ENCODE results near the gene UBE2L6. TPM values are rescaled to one million over a fixed set of nuclear protein-coding genes. Genes with fewer than 3 reads are reported as not detected.

The UBE2L6 gene
- total RNA-seq, 1 experiment from 2014 or later = 20.1 TPM

- peak; percentile 93 for DNase-seq (ENCODE audit: extremely low read depth, low read depth)
Observed at GRCh38 chr11:57530596-57531507, 36.6 kb downstream of the UBE2L6 start, which contains the start of gene TIMM10. TSS of gene TIMM10 (minus strand) at chr11:57530754. CDS start at chr11:57530189, 565 bp downstream.

DNA sequence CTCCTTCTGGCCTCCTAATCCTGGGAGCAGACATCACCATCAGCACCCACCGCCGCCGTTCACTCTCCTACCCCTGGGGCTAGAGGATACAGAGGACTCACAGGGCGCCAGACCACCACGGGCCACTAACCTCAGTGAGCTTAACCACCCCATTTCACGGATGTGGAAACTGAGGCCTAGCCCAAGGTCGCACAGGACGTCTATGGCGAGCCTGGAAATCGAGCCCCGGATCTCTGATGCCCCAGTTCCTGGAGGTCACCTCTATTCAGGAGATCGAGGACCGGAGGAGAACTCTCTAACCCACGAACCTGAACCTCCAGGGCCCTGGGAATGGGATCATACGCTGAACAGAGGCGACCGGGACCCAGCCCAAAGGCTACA lies 37.3 kb downstream of the UBE2L6 start:
- DNase-seq (ENCODE audit: extremely low read depth, low read depth) = no peak

- DNase-seq (ENCODE audit: extremely low read depth, low read depth) = no peak
Observed at GRCh38 chr11:57529012-57529411, 38.5 kb downstream of the UBE2L6 start.

- peak; percentile 47 for DNase-seq (ENCODE audit: extremely low read depth, low read depth)
Observed at GRCh38 chr11:57527056-57527631, 40.3 kb downstream of the UBE2L6 start.

DNA sequence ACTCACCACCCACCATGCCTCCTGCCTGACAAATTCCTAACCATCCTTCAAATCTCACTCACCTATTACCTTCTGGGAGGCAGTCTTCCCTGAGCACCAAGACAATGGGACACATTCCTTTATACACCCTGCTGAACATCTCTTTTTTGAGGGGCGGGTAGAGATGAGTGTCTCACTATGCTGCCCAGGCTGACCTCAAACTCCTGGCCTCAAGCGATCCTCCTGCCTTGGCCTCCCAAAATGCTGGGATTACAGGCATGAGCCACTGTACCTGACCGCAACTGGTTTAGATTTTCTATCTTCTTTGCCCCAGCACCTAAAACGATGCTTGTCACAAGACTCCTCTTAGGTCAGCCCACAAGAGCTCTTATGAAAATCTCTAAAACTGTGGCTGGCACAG lies 44.1 kb downstream of the UBE2L6 start:
- DNase-seq (ENCODE audit: extremely low read depth, low read depth) = no peak

DNA sequence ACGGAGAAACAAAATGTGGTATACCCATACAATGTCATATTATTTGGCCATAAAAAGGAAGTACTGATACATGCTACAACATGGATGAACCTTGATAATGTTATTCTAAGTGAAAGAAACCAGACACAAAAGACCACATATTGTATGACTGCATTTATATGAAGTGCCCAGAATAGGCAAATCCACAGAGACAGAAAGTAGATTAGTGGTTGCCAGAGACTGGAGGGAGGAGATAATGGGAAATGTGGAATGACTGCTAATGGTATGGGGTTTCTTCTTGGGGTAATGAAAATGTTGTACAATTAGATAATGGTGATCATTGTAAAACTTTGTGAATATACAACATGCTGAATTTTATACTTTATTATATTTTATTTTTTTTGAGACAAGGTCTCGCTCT lies 46.4 kb downstream of the UBE2L6 start:
- no peak for DNase-seq (ENCODE audit: extremely low read depth, low read depth)

DNA sequence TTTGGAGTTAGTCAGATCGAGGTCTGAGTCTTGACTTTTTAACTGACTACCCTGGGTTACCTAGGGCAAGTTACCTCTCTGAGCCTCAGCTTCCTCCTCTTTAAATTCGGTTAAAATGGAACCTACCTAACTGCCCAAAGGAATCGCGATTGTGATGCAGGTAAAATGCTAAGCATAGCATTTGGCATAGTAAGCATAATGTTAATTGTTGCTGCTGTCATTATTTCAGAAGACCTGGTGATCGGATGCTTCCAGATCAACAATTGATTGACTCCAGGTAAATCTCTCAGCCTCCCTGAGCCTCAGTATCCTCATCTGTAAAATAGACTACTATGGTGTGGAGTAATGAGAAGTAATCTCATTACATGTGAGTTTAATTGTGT lies 51.4 kb downstream of the UBE2L6 start:
- DNase-seq (ENCODE audit: extremely low read depth, low read depth) = no peak

DNA sequence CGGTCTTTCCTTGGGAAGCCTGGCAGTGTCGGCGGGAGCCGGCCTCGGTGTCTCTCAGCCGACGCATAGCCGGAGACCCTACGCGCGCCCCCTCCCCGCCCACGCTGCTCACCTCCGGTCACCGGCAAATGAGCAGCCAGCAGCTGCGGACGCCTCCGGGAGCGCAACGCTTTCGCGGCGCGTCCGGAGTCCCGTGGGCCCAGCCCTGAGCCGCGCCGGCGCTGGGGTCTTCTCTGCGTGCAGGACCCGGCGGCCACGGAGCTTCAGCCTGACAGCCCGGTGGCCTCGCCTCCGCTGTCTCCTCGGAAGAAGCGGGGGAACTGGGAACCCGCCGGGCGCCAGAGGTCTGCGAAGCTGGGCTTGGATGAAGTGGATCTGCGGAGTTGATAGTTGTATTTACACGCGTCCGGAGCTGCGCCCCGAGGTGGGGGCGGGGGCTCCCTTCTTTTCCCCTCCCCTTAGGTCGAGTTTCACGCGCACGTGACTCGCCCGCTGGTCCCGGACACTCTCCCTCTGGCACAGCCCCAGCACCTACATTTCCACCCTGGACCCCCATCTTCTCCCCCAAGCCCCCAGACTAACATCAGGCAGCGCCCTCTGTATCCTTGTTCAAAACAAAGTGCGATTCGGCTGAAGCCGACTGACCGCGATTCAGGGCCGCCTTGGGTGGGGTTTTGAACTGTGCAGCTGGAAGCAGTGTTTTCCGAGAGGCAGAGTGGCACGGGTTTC lies 52.0 kb downstream of the UBE2L6 start, which contains the start of gene SLC43A1:
SLC43A1 (minus strand) TSS at position 371 of the 729 bp plus-strand sequence. CDS start 1,591 bp downstream, outside the sequence.
- DNase-seq (ENCODE audit: extremely low read depth, low read depth) = no peak

GRCh38 chr11:57514538-57515331 lies 52.7 kb downstream of the UBE2L6 start:
- DNase-seq (ENCODE audit: extremely low read depth, low read depth) = no peak

GRCh38 chr11:57513911-57514537 lies 53.4 kb downstream of the UBE2L6 start:
- DNase-seq (ENCODE audit: extremely low read depth, low read depth) = no peak

GRCh38 chr11:57513452-57513795 lies 54.0 kb downstream of the UBE2L6 start:
- no peak for DNase-seq (ENCODE audit: extremely low read depth, low read depth)

DNA sequence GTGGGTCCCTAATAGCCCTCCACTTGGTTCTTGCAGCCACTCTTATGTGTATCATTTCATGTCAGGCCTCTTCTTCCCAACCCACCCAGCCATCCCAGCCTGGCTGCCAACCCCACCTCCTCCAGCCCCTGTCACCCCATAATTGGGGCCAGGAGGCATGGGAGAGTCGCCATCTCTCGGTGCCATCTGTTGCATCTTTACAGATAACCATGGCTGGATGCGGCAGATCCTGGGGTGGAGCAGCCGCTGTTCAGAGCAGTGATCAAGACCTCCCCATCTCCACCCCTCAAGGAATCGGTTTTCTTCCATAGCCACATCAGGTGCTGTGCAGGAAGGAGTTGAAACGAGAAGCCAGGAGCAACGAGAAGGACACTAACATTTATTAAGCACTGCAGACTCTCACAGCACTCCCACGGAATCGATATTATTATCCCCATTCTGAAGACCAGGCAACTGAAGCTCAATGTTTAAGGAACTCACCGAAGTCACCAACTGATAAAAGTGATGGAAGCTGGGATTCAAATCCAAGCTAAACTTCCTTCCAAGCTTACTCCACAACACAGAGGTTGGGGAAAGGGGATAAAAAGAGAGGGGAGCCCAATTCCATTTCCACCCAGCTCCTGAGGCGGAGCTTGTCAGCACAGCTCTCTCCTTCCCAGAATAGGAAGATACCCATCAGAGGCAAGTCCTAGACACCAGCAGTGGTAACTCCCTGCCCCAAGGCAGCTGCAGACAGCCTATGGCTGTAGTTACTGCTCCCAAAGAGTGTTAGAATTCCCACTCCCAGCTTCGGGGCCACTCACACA lies 54.6 kb downstream of the UBE2L6 start:
- DNase-seq (ENCODE audit: extremely low read depth, low read depth) = no peak

DNA sequence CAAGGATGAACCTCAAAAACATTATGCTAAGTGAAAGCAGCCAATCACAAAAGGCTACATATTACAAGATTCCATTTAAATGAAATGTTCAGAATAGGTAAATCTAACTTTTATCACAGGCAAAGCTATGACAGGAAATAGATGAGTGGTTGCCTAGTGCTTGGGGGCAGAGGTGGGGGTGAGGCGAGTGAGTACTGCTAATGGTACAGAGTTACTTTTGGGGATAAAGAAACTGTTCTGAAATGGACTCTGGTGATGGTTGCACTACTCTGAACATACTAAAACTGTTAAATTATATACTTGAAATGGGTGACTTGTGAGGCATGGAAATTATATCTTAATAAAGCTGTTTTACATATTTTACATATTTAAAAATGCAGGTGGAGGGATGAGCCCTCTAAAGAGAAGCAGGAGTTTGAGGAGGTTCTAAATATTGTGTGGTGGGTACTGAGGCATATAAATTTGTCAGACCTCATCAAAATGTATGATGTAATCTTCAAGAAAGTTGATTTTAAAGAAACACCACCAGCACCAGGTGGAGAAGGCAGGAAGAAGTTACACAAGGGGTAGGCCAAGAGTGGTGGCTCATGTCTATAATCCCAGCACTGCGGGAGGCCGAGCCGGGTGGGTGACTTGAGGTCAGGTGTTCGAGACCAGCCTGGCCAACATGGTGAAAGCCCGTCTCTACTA lies 55.6 kb downstream of the UBE2L6 start:
- no peak for DNase-seq (ENCODE audit: extremely low read depth, low read depth)

DNA sequence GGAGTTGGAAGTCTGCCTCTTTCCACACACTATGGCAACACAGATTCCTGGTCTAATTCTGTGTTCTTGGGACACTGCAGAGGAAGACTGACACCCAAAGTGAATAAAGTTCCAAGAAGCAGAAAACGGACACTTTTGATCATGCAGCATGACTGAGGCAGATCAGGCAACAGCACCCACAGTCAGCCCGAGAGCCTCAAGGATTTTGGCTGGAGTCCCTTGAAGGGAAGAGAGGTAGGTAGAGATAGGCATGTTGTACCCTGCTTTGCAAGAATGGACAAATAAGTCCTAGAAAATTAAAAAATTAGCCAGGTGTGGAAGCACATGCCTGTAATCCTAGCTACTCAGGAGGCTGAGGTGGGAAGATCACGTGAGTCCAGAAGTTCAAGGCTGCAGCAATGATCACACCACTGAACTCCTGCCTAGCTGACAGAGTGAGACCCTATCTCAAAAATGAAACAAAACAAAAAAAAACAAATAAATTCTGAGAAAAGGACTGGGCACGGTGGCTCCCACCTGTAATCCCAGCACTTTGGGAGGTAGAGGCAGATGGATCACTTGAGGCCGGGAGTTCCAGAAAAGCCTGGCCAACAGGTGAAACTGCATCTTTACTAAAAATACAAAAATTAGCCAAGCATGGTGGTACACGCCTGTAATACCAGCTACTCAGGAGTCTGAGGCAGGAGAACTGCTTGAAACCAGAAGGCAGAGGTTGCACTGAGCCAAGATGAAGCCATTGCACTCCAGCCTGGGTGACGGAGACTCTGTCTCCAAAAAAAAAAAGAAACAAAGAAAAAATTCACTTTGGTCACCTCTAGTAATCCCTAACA lies 58.9 kb downstream of the UBE2L6 start:
- DNase-seq (ENCODE audit: extremely low read depth, low read depth) = no peak

DNA sequence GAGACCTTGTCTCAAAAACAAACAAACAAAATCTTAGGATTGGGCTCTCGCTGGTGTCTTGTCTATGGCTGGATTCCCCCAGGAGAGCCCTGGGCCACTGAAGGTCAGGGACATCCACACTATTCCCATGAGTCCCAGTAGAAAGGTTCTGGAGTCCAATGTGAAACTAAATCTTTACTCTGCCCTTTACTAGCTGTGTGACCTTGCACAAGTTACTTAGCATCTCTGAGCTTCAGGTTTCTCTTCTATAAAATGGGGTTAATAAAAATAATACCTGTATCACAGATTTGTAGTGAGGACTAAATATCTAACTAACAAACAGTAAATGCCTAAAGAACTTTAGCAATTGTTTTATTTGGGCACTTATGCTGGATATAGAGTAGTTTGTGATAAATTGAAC lies 61.0 kb downstream of the UBE2L6 start:
- DNase-seq (ENCODE audit: extremely low read depth, low read depth) = no peak

DNA sequence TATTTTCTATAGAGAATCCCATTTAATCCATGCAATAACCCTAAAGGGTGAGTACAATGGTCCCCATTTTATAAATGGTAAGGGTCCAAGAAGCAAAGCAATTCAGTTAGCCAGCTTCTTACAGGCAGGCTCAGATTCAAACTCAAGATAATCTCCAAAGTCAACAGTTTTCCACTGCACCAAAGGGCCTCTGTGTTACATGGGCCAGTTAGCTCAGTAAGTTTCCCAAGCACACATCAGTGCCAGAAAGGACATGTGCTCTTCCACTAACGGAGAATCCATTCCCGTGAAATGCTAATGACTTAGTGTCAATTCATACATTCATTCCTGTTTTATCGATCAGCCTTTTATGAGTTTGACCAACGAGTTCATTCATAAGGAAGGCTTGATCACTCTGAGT lies 63.0 kb downstream of the UBE2L6 start:
- no peak for DNase-seq (ENCODE audit: extremely low read depth, low read depth)

DNA sequence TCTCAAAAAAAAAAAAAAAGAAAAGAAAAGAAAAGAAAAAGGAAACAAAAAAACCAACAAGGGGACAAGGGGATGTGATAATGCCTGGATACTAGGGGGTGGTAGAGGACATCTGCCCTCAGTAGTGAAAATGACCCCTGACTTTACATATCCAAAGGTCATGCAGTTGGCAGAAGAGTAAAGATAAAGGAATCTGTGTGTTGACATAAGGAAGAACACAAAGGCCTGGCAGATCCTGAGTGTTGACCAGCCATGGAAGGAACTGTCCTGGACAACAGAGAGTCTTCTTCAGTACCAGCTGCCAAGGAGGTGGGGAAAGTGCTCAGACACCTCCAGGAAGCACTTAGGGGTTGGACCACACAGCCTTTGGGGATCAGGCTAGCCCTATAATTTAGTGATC lies 64.6 kb downstream of the UBE2L6 start:
- DNase-seq (ENCODE audit: extremely low read depth, low read depth) = no peak

DNA sequence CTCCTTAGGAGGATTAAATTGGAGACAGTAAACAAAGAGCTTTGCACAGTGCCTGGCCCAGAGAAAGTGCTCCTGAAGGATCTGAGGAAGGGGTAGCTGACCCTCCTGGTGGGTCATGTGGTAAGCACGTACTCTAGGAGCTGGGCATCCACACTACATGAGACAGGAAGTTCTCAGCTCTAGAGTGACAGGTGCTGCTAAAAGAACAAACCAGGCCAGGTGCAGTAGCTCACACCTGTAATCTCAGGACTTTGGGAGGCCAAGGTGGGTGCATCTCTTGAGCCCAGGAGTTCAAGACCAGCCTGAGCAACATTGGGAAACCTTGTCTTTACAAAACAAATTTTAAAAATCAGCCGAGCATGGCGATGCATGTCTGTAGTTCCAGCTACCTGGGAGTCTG lies 65.1 kb downstream of the UBE2L6 start:
- DNase-seq (ENCODE audit: extremely low read depth, low read depth) = no peak
